ENCODE measurements around the gene PI4K2B.

DNA sequence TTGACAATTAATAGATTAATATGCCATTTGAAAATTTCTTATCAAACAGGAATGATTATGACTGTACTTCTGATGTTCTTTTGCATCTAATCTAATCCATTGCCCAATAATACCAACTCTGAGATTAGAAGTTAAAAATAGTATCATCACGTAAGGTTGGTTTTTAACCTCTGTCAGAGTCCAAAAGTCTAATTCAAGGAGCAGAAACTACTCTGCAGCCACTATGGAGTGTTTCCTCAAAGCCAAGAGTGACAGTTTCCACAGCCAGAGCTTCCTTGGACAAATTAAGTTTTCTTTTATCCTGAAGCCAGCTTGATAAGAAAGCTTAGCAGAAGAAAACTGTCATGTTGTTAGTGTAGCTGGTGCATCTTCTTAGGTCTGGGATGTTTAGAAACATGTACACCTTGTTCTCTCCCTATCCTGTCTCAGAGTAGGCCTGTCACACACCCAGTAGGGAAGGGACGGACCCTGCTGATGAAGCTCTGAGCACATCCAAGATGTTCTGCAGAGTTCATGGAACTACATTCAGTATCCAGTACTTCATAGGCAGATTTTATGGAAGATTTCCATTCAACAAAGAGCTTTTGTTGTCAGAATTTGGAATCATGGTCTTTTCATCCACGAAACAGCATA, 20.4 kb upstream of the PI4K2B start:
- TF ChIP-seq, protein P1, sequence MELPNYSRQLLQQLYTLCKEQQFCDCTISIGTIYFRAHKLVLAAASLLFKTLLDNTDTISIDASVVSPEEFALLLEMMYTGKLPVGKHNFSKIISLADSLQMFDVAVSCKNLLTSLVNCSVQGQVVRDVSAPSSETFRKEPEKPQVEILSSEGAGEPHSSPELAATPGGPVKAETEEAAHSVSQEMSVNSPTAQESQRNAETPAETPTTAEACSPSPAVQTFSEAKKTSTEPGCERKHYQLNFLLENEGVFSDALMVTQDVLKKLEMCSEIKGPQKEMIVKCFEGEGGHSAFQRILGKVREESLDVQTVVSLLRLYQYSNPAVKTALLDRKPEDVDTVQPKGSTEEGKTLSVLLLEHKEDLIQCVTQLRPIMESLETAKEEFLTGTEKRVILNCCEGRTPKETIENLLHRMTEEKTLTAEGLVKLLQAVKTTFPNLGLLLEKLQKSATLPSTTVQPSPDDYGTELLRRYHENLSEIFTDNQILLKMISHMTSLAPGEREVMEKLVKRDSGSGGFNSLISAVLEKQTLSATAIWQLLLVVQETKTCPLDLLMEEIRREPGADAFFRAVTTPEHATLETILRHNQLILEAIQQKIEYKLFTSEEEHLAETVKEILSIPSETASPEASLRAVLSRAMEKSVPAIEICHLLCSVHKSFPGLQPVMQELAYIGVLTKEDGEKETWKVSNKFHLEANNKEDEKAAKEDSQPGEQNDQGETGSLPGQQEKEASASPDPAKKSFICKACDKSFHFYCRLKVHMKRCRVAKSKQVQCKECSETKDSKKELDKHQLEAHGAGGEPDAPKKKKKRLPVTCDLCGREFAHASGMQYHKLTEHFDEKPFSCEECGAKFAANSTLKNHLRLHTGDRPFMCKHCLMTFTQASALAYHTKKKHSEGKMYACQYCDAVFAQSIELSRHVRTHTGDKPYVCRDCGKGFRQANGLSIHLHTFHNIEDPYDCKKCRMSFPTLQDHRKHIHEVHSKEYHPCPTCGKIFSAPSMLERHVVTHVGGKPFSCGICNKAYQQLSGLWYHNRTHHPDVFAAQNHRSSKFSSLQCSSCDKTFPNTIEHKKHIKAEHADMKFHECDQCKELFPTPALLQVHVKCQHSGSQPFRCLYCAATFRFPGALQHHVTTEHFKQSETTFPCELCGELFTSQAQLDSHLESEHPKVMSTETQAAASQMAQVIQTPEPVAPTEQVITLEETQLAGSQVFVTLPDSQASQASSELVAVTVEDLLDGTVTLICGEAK (IDR thresholded peaks at IDR 0.05), result no peak
- TF ChIP-seq, protein P1 (CRISPR knock-in tag; IDR thresholded peaks at IDR 0.05), result no peak
- TF ChIP-seq NONO (IDR thresholded peaks at IDR 0.05) (no peak), NONO (CRISPR knock-in tag; conservative IDR thresholded peaks at IDR 0.05) (no peak)

All from HepG2 (cell line).